HG03039 (cell line): ENCODE measurements around the gene RGS17.
"Not testable (repeated sequence)": the region's sequence is repeated elsewhere in the genome, so short reads cannot be mapped to it uniquely, and the experiment has no call there.

Source experiments
- ATAC-seq: cut with Tn5 transposase; IDR thresholded peaks from one replicate; pipeline ENCODE4 v1.9.1; 2021; ENCODE audit warnings: mild to moderate bottlenecking, moderate library complexity; ENCODE audit not compliant: unreplicated experiment

The RGS17 gene

GRCh38 chr6:153131037-153131981 lies at the start of gene RGS17:
RGS17 (minus strand) TSS chr6:153131282; CDS start chr6:153044018, 87,264 bp downstream.
- ATAC-seq: no peak

GRCh38 chr6:153172815-153173214 lies 41.7 kb upstream of the RGS17 start:
- no peak for ATAC-seq

- no peak for ATAC-seq
Measured at GRCh38 chr6:153170511-153170910, 39.4 kb upstream of the RGS17 start.

GRCh38 chr6:153167907-153168306 lies 36.8 kb upstream of the RGS17 start:
- no peak for ATAC-seq

- no peak for ATAC-seq
Measured at GRCh38 chr6:153167061-153167891, 36.2 kb upstream of the RGS17 start.

DNA sequence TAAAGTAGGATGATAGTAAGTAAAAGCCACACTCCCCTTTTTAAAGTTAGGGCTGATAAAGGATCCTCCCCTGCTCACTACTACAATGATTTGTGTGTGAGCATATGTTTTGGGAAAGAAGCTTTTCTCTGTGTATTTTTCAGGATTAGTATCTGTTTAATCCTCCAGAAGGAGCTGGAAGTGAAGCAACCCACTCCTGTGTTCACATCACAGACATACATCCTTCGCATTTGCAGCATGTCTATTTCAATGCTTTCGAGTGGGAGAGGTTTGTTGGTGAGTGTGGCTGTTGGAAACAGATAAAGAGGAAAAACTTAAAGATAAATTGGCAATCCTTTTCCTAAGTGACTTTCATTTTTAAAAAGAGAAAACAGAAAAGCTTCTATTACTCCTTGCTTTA lies 31.6 kb upstream of the RGS17 start:
- no peak for ATAC-seq

DNA sequence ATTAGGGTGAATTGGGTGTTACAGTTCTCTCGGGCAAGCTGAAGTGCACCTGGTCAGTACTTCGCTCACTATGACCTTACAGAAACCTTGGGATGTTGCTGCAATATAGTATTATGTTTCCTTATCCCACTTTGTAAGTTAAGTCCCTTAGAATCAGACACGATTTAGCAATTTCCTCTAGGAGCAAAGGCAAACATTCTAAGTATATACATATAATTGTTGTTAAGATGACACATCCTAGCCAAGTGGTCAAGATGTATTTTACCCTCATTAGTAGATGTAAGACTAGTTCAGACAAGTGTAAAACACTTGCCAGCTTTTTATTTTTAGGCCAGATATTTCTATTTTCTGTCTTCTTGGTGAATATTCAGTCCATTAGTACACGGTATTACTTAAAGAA lies 31.1 kb upstream of the RGS17 start:
- ATAC-seq: no peak

DNA sequence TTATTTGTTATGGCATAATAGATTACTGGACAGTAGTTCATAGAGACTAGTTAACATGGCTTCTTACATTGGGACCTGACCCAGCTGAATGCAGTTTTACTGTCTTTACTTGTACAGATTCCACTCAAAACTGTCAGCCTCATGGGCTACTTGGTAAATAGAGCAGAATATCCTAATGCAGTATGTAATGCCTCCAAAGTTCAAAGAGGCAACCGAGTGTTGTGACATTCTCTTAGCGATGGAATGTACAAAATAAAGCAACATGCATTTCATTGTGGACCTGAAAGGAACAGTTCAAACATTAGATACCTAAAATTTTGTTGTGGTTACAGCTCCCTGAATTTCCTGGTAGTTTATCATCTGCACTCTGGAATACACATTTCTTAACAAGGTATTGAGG lies 29.1 kb upstream of the RGS17 start:
- no peak for ATAC-seq

DNA sequence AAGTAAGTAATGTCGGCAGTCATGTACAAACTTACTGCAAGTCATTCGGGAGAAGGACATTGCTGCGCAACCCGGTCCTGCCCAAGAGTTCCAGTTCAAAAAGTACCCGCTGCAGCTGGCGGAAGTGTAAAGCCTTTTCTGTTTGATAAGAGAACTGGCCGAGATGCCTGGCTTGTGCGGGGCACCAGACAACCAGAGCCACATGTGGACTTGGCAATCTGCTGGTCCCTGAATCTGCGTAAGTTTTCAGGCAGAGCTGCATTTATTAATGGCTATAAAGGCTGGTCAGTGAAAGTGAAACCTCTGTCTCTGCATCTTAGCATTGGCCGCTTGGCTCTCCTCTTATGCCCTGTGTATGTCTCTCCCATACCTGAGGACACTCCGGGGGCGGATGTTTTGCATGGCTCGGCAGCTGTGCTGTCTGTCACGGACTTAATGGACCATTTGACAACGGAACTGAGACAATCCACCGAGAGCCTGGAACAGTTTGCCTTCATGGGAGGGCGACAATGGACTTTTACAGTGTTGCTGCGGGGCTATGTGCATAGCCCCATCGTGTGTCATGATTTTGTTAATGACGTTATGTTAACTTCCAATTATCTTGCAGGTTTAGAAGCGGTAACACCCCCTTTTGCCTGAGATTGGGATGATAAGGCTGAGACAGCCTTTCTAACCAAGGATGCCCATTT lies 19.8 kb upstream of the RGS17 start:
- ATAC-seq: no peak

DNA sequence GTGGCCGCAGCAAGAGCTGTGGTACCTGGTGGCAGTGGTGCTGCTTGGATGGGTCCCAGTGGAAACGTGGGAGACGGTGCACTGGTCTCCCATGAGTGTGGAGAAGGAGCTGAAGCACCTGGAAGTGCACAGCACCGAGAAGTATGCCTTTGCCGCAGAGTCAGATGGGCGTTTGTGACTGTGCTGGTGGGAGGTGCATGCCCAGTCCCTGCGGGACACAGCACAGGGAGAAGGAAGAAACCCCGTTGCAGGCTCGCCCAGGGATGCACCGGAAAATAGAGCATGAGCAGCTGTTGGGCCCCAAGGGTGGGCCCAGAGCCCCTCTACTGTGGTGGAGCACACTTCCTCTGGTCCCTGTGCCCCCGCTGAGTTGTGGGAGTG lies 19.3 kb upstream of the RGS17 start:
- ATAC-seq: no peak

GRCh38 chr6:153149891-153150290 lies 18.8 kb upstream of the RGS17 start:
- no peak for ATAC-seq

- ATAC-seq: no peak
Measured at GRCh38 chr6:153146413-153146812, 15.3 kb upstream of the RGS17 start.

GRCh38 chr6:153145591-153145990 lies 14.5 kb upstream of the RGS17 start:
- ATAC-seq: no peak

GRCh38 chr6:153143200-153143599 lies 12.1 kb upstream of the RGS17 start:
- no peak for ATAC-seq

- no peak for ATAC-seq
Measured at GRCh38 chr6:153140299-153140698, 9.2 kb upstream of the RGS17 start.

DNA sequence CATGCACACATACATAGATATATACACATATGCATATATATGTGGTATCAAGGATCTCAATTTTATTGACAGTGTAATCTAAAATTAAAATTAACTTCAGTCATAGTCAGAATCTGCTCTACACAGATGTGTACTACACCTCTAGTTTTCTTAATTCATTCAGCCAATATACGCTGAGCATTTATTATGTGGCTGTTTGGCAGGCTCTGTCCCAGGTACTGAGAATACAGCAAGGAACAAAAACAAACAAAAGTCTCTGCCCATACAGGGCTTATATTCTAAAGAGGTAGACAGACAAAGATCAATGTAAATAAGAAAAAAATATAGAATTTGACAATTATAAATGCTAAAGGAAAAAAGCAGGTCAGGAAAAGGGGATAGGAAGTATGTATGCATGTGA lies 7.8 kb upstream of the RGS17 start:
- ATAC-seq: no peak

DNA sequence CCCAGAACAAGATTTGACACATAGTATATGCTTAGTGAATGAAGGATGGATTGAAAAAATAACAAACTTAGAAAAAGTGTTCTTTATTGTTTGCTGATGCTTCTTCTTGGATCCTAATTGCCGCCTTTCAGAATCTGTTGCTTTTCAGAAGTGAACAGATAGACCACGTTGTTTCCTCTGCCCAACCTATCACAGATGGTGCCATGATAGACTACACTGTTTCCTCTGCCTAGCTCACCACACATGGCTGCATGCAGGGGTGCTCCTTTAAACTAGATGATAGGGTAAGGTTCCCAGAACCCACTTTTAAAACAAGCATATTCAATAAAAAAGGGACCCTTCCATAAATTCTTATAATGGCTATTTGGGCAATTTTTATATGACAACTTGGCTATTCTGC lies 4.6 kb upstream of the RGS17 start:
- ATAC-seq: no peak

DNA sequence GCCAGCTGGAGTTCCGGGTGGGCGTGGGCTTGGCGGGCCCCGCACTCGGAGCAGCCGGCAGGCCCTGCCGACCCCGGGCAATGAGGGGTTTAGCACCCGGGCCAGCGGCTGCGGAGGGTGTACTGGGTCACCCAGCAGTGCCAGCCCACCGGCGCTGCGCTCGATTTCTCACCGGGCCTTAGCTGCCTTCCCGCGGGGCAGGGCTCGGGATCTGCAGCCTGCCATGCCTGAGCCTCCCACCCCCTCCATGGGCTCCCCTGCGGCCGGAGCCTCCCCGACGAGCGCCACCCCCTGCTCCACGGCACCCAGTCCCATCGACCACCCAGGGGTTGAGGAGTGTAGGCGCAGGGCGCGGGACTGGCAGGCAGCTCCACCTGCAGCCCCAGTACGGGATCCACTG lies 2.6 kb upstream of the RGS17 start:
- not testable (repeated sequence) for ATAC-seq

GRCh38 chr6:153130515-153131036 lies 506 bp downstream of the RGS17 start:
- no peak for ATAC-seq

- no peak for ATAC-seq
Measured at GRCh38 chr6:153129873-153130514, 1.1 kb downstream of the RGS17 start.

DNA sequence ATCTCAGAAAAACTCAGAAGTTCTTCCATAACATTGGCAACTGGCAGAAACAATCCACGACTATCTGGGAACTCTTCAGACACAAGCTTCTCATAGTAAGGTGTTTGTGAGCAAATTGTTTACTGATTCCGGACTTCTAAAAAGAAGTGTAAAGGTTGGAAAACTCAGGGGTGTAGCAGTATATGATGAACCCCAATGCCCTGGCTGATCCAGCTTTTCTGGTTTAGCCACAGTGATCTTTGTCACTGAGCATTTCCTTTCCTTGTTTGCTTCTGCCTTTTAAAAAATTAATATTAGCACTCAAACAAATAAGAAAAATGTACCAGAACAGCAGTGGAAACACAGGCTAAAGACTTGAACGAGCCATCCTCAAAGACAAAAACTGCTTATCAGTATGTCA lies 4.9 kb downstream of the RGS17 start:
- ATAC-seq: no peak
